Ramos (cell line): Measurements from ENCODE around the gene TRIM7.

Experiments
- in situ Hi-C: fragments of 300-500 bp; cut with MboI; formaldehyde crosslinking; loops from one replicate; pipeline ENCODE4 v1.14.3; 2022; ENCODE audit warnings: low sequenced_read_pairs; ENCODE audit not compliant: unreplicated experiment

TRIM7 gene

DNA sequence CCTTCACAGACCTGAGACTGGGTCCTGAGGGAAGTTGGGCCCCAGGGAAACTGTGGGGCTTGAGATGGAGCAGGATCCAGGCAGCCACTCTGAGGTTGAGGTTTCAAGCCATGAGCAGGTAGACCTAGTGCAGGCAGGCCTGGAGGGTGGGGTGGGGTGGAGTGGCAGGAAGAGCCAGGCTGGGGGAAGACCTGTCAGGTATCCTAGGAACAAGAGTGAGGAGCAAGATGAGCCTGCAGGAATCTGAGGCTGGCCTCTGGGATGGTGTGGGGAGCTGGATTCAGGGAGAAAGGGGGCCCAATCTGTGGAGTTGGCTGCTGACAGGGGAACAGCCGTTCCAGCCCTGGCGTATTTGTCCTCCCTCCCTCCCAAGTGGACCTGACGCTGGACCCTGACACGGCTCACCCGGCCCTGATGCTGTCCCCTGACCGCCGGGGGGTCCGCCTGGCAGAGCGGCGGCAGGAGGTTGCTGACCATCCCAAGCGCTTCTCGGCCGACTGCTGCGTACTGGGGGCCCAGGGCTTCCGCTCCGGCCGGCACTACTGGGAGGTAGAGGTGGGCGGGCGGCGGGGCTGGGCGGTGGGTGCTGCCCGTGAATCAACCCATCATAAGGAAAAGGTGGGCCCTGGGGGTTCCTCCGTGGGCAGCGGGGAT, 28.9 kb upstream of the TRIM7 start:
- in situ Hi-C loops, result no loop called here

DNA sequence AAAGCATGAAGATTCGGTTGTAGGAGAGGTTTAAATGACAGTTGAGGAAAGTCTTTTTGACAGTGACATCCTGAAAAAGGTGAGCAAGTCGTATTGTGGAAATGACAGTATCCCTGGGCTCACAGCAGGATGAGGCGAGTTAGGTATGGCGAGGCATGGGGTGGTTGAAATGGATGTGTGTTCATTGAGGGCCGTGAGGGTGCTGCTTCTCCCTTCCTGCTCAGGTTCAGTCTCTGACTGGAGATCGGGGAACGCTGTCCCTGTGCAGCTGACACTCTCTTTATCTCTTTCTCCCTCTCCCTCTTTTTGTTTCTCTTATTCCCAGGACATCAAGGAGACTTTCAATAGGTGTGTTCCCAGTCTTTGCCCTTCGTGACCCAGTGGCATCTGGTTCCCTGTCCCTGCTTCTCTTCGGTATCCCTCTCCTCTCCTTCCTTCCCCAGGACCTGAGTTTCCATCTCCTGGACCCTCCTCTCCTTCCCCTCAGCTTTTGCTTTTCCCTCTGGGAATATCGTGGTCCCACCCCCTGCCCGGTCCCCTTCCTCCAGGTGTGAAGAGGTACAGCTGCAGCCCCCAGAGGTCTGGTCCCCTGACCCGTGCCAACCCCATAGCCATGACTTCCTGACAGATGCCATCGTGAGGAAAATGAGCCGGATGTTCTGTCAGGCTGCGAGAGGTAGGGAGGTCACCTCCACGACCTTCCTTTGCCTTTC, 28.2 kb upstream of the TRIM7 start:
- in situ Hi-C loops, result no loop called here

DNA sequence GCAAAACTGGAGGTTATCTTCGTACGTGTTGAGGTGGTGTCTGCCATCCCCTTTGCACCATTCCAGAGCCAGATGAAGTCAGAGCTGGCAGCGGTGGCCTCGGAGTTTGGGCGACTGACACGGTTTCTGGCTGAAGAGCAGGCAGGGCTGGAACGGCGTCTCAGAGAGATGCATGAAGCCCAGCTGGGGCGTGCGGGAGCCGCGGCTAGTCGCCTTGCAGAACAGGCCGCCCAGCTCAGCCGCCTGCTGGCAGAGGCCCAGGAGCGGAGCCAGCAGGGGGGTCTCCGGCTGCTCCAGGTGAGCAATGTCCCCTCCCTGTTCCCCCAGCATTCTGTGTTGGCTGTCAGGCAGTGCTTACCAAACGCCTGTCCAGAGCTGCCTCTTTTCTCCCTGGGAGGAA, 27.6 kb upstream of the TRIM7 start:
- in situ Hi-C loops, result no loop called here

- in situ Hi-C loops, result no loop called here
Observed at GRCh38 chr5:181231432-181231831, 26.4 kb upstream of the TRIM7 start.

- in situ Hi-C loops, result no loop called here
Observed at GRCh38 chr5:181230551-181230950, 25.6 kb upstream of the TRIM7 start.

- in situ Hi-C loops, result no loop called here
Observed at GRCh38 chr5:181229996-181230395, 25.0 kb upstream of the TRIM7 start.

GRCh38 chr5:181224390-181225229, 19.6 kb upstream of the TRIM7 start:
- in situ Hi-C loops, result loop anchor here (5.0 kb wide), 1 partner anchor 37 kb away; no protein-coding TSS in a partner anchor

- in situ Hi-C loops, result loop anchor here (5.0 kb wide), 1 partner anchor 37 kb away; no protein-coding TSS in a partner anchor
Observed at GRCh38 chr5:181223729-181224389, 18.9 kb upstream of the TRIM7 start.

DNA sequence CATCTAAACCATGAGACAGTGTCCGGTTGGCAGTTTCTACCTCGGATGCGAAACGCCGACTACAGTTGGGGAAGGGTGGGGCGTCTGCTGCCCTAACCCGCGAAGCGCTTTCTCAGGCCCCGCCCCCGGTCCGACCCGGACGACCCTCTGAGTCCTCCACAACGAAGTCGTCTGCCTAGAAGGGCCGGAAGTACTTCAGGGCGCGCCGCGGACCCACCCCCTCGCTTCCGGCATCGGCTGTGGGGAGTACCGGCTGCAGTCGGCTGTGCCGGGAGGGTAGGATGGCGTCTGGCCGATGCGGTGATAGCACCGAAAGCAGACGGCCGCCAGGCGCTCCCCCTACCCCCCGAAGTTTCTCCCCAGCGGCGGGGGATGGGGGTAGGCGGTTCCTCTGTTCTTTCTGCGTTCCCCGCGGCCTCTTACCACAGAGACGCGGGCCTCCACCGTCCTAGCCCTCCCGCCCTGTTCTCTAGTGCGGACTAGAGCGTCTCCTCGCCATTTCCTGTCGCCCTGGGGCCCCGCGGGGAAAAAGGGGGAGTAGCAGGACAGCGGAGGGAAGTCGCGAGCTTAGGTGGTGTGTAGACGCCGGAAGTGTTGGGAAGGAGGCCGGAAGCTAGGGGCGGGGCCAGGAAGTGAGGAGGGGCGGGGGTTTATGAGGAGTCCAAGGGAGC, 18.2 kb upstream of the TRIM7 start, which contains the start of gene TRIM41:
Gene TRIM41, plus strand, starts transcription at position 224 of the 671 bp plus-strand sequence. CDS start 719 bp downstream, outside the sequence.
- in situ Hi-C loops, result loop anchor here (5.0 kb wide), 1 partner anchor 36 kb away; no protein-coding TSS in a partner anchor

GRCh38 chr5:181222630-181223057, 17.6 kb upstream of the TRIM7 start:
- in situ Hi-C loops, result loop anchor here (5.0 kb wide), 1 partner anchor 35 kb away; no protein-coding TSS in a partner anchor

GRCh38 chr5:181221792-181222629, 17.0 kb upstream of the TRIM7 start:
- in situ Hi-C loops, result loop anchor here (5.0 kb wide), 1 partner anchor 35 kb away; no protein-coding TSS in a partner anchor

GRCh38 chr5:181221105-181221791, 16.3 kb upstream of the TRIM7 start:
- in situ Hi-C loops, result loop anchor here (5.0 kb wide), 1 partner anchor 34 kb away; no protein-coding TSS in a partner anchor

- in situ Hi-C loops, result loop anchor here (5.0 kb wide), 1 partner anchor 33 kb away; no protein-coding TSS in a partner anchor
Observed at GRCh38 chr5:181220178-181220515, 15.2 kb upstream of the TRIM7 start.

DNA sequence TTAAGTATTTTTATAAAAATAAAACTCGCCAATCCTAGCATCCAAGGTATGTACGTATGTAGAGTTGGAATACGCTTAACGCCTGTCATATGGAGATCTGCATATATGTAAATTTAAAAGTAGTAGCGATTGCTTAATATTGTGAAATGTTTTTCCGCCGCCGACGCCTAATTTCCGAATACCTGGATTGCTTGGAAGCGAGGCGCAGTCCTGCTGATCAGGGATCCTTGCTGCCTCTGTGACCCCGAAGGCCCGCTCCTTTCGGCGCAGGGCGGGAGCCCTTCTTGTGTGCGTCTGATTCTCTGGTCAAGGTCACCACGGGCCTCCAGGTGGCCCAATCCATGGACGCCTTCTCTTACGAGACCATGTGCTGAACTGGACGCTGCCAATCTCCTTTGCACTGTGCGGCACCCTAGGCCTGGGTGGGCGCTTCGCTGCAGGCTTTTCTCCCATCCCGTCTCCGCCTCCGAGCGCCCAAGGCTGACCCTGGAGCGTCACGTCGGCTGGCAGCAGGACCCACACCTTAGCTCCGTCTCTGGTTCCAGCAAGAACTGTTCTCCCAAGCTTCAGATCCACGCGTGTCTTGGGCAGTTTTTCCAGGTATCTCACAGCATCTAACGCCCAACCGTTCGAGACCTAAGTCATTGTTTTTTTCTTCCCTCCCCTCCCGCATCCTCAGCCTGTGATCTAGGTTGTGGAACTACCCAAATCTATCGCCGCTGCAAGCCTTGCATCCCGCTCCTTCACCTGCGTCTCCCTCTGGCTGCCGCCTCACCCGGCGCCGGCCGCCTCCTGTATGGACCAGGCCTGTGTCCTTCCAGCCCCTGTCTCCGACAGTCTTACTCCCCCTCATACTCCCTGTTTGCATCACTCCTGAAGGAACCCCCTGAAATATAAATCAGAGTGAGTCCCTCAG, 14.5 kb upstream of the TRIM7 start:
- in situ Hi-C loops, result loop anchor here (5.0 kb wide), 1 partner anchor 32 kb away; no protein-coding TSS in a partner anchor

- in situ Hi-C loops, result no loop called here
Observed at GRCh38 chr5:181218795-181219124, 13.8 kb upstream of the TRIM7 start.

DNA sequence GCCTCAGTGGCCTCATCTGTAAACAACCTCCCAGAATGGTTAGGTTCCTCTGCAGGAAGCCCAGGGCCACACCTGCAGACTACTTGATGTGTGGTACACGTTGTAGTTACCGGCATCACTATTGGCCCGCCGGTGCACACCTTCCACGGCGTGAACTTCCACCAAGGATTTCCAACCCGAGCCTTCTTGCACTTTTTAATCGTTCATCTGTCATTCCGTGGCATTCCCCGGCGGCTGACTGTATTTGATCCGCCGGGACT, 12.7 kb upstream of the TRIM7 start:
- in situ Hi-C loops, result no loop called here

DNA sequence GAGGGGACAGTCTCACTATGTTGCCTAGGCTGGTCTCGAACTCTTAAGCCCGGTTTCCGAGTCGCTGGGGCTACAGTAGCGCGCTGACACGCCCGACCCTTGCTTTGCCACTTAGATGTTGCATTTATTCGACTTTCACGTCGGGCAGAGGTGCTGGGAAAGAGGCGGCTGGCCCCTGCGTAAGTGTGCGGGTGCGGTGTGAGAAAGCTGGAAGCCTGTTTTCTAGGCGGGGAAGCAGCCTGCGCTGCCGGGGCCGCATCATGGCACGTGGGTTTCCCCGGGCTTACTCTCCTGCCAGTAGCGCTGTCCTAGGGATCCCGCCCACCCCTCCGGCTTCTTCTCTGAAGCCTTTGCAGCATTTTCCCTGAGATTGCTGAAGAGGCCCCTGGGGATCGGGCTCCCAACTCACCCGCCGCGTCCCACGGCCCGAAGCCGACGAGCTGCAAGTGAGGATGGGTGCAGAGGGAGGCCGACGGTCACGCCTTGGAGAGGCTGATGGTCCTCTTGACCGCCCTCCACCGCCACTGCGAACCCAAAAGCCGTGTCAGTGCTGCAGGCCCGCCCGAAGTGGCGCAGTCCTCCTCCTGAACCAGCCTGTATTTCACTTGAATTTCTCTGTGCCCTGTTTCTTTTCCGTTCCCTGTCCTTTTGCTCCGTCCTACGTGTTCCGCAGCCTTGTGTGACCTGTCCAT, 12.3 kb upstream of the TRIM7 start:
- in situ Hi-C loops, result no loop called here
